Neural cell (in vitro differentiated cells): ENCODE data around the gene ABCA1. TPM values are rescaled to one million over a fixed set of nuclear protein-coding genes. Genes with fewer than 3 reads are reported as not detected.

ENCODE experiments used
- H2AFZ ChIP-seq: fragments of 200-600, 300-800 bp; sonication (generic), shearing (Covaris generic); 2 replicates; pipeline ENCODE4 v1.6.0; 2014; ENCODE audit warnings: low read depth, mild to moderate bottlenecking, antibody characterized with exemption, low read length, moderate library complexity
- H3F3A ChIP-seq: fragments of 200-600 bp; shearing (Covaris generic); 2 replicates; pipeline ENCODE4 v1.6.1; 2016; ENCODE audit warnings: mild to moderate bottlenecking, moderate library complexity, mixed read lengths, antibody characterized with exemption, low read length; ENCODE audit not compliant: insufficient read depth, poor library complexity, severe bottlenecking
- H3K27ac ChIP-seq: fragments of 200-600, 300-800 bp; sonication (generic), shearing (Covaris generic); 2 replicates; pipeline ENCODE4 v1.5.1; 2014; ENCODE audit warnings: mild to moderate bottlenecking, low read length, moderate library complexity
- H3K27me3 ChIP-seq: fragments of 300-800, 200-600 bp; sonication (generic), shearing (Covaris generic); 2 replicates; pipeline ENCODE4 v1.6.0; 2014; ENCODE audit warnings: mild to moderate bottlenecking, low read depth, low read length, moderate library complexity; ENCODE audit not compliant: insufficient read depth
- H3K36me3 ChIP-seq: fragments of 300-800, 200-600 bp; sonication (generic), shearing (Covaris generic); 2 replicates; pipeline ENCODE4 v1.5.1; 2014; ENCODE audit warnings: mild to moderate bottlenecking, antibody characterized with exemption, low read length, moderate library complexity; ENCODE audit not compliant: insufficient read depth
- H3K4me2 ChIP-seq: fragments of 300-800, 200-600 bp; sonication (generic), shearing (Covaris generic); 2 replicates; pipeline ENCODE4 v1.6.0; 2014; ENCODE audit warnings: mild to moderate bottlenecking, low read length
- H3K4me3 ChIP-seq: fragments of 300-800, 200-600 bp; sonication (generic), shearing (Covaris generic); 2 replicates; pipeline ENCODE4 v1.5.1; 2014; ENCODE audit warnings: mild to moderate bottlenecking, low read length, moderate library complexity
- H3K79me2 ChIP-seq: fragments of 200-600 bp; shearing (Covaris generic); replicated peaks from 2 replicates; pipeline ENCODE4 v1.6.0; 2014; ENCODE audit warnings: mild to moderate bottlenecking, low read length, moderate library complexity; ENCODE audit not compliant: insufficient read depth
- H3K9ac ChIP-seq: fragments of 300-800, 200-600 bp; sonication (generic), shearing (Covaris generic); 2 replicates; pipeline ENCODE4 v1.6.1; 2016; ENCODE audit warnings: mild to moderate bottlenecking, low read length, mixed read lengths
- H3K9me2 ChIP-seq: fragments of 200-600 bp; shearing (Covaris generic); 2 replicates; pipeline ENCODE4 v1.6.1; 2016; ENCODE audit warnings: mild to moderate bottlenecking, low read length, mixed read lengths; ENCODE audit not compliant: insufficient read depth
- H3K9me3 ChIP-seq: fragments of 200-600, 300-800 bp; sonication (generic), shearing (Covaris generic); 2 replicates; pipeline ENCODE4 v1.6.1; 2016; ENCODE audit warnings: mild to moderate bottlenecking, mixed run types, low read length, moderate library complexity, mixed read lengths
- H4K20me1 ChIP-seq: fragments of 200-600 bp; shearing (Covaris generic); 2 replicates; pipeline ENCODE4 v1.6.1; 2016; ENCODE audit warnings: mild to moderate bottlenecking, mixed run types; ENCODE audit not compliant: insufficient read depth
- CTCF ChIP-seq: fragments of 450-650 bp; IDR thresholded peaks from 2 replicates; pipeline ENCODE4 v1.5.1; 2014; ENCODE audit warnings: antibody characterized with exemption, mild to moderate bottlenecking, moderate library complexity; ENCODE audit not compliant: poor library complexity, severe bottlenecking
- EP300 ChIP-seq: fragments of 450-650 bp; conservative IDR thresholded peaks from 2 replicates; pipeline ENCODE4 v1.6.1; 2014; ENCODE audit warnings: antibody characterized with exemption, mild to moderate bottlenecking, moderate library complexity; ENCODE audit not compliant: poor library complexity, severe bottlenecking
- EZH2 ChIP-seq: fragments of 200-600, 300-800 bp; shearing (Covaris generic), sonication (generic); IDR thresholded peaks from 2 replicates; pipeline ENCODE4 v1.6.1; 2014; ENCODE audit warnings: antibody characterized with exemption, low read length, borderline replicate concordance, mild to moderate bottlenecking; ENCODE audit not compliant: insufficient read depth, poor library complexity, severe bottlenecking
- MXI1 ChIP-seq: fragments of 450-650 bp; conservative IDR thresholded peaks from 2 replicates; pipeline ENCODE4 v1.6.1; 2014; ENCODE audit warnings: antibody characterized with exemption, mild to moderate bottlenecking; ENCODE audit not compliant: poor library complexity, severe bottlenecking
- POLR2AphosphoS5 ChIP-seq: IDR thresholded peaks from 2 replicates; pipeline ENCODE4 v1.6.1; 2012
- RAD21 ChIP-seq: fragments of 450-650 bp; conservative IDR thresholded peaks from 2 replicates; pipeline ENCODE4 v1.6.1; 2014; ENCODE audit warnings: antibody characterized with exemption, mild to moderate bottlenecking, moderate library complexity
- SMC3 ChIP-seq: fragments of 450-650 bp; conservative IDR thresholded peaks from 2 replicates; pipeline ENCODE4 v1.6.1; 2014; ENCODE audit warnings: antibody characterized with exemption, mild to moderate bottlenecking, moderate library complexity; ENCODE audit not compliant: poor library complexity
- TAF1 ChIP-seq: IDR thresholded peaks from 2 replicates; pipeline ENCODE4 v1.6.1; 2012; ENCODE audit warnings: low read depth
- polyA plus RNA-seq: library from polyadenylated mRNA; depleted of rRNA; stranded (reverse); fragments of >200 nt; gene quantifications from 2 replicates; pipeline ENCODE4 v1.2.3, GENCODE V29; 2014
- TF ChIP-seq, protein P1 (sequence below): IDR thresholded peaks from 2 replicates; pipeline ENCODE4 v1.6.1; 2012; ENCODE audit warnings: borderline replicate concordance

Gene ABCA1
- polyA plus RNA-seq, 1 donor from 2014 or later, result 5.2 TPM

DNA sequence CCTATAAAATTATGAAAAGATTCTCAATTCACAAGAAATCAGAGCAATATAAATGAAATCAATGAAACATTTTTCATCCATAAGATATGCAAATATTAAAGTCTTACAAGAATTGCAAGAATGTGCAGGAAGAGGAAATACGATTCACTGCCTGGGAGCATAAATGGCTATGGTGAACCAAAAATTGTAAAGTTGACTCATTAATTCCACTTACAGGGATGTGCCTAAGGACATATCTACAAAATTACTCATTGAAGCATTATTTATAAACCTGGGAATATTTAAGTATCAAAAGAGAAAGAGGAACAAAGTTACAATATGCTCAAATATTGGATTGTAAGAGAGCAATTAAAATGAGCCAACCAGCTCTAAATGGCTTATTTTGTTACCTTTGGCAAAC, 187.3 kb downstream of the ABCA1 start:
- no peaks in the 10 kb centered on the region for H3F3A ChIP-seq
- no peaks in the 10 kb centered on the region for H3K36me3 ChIP-seq
- no peaks in the 10 kb centered on the region for H4K20me1 ChIP-seq
- H3K4me3 ChIP-seq, result no peak overlapping the region
- H3K27ac ChIP-seq, result no peak overlapping the region
- no peaks in the 10 kb centered on the region for H3K9me3 ChIP-seq
- no peak for TF ChIP-seq MXI1
- TF ChIP-seq RAD21, result no peak
- TF ChIP-seq, protein P1, sequence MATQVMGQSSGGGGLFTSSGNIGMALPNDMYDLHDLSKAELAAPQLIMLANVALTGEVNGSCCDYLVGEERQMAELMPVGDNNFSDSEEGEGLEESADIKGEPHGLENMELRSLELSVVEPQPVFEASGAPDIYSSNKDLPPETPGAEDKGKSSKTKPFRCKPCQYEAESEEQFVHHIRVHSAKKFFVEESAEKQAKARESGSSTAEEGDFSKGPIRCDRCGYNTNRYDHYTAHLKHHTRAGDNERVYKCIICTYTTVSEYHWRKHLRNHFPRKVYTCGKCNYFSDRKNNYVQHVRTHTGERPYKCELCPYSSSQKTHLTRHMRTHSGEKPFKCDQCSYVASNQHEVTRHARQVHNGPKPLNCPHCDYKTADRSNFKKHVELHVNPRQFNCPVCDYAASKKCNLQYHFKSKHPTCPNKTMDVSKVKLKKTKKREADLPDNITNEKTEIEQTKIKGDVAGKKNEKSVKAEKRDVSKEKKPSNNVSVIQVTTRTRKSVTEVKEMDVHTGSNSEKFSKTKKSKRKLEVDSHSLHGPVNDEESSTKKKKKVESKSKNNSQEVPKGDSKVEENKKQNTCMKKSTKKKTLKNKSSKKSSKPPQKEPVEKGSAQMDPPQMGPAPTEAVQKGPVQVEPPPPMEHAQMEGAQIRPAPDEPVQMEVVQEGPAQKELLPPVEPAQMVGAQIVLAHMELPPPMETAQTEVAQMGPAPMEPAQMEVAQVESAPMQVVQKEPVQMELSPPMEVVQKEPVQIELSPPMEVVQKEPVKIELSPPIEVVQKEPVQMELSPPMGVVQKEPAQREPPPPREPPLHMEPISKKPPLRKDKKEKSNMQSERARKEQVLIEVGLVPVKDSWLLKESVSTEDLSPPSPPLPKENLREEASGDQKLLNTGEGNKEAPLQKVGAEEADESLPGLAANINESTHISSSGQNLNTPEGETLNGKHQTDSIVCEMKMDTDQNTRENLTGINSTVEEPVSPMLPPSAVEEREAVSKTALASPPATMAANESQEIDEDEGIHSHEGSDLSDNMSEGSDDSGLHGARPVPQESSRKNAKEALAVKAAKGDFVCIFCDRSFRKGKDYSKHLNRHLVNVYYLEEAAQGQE, result no peak
- TF ChIP-seq EP300, result no peak
- TF ChIP-seq EZH2, result no peak
- no peak for TF ChIP-seq TAF1
- no peak for TF ChIP-seq CTCF
- no peaks in the 10 kb centered on the region for H3K27me3 ChIP-seq
- H3K9me2 ChIP-seq, result no peaks in the 10 kb centered on the region
- H3K4me2 ChIP-seq, result no peak overlapping the region
- no peak overlapping the region for H2AFZ ChIP-seq
- no peak overlapping the region for H3K9ac ChIP-seq
- no peaks in the 10 kb centered on the region for H3K79me2 ChIP-seq

DNA sequence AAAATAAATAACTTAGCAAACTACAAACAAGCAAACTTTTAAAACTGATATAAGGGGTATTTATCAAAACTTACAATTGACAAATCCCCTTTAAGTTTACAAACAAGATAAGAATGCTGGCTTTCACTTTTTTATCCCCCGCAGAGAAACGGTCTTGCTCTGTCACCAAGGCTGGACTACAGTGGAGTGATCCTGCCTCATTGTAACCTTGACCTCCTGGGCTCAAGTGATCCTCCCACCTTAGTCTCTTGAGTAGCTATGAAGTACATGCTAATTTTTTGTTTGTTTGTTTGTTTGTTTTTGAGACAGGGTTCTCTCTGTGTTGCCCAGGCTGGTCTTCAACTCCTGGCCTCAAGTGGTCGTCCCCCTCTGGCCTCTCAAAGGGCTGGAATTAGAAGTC, 189.5 kb downstream of the ABCA1 start:
- H3F3A ChIP-seq, result no peaks in the 10 kb centered on the region
- TF ChIP-seq POLR2AphosphoS5 (no peak), TAF1 (no peak), MXI1 (no peak), EP300 (no peak), CTCF (no peak), SMC3 (no peak), EZH2 (no peak), RAD21 (no peak)
- TF ChIP-seq, protein P1, result no peak
- H3K9ac ChIP-seq, result no peak overlapping the region
- H3K79me2 ChIP-seq, result no peaks in the 10 kb centered on the region
- H3K9me3 ChIP-seq, result no peaks in the 10 kb centered on the region
- H3K27me3 ChIP-seq, result no peaks in the 10 kb centered on the region
- no peak overlapping the region for H3K4me2 ChIP-seq
- no peaks in the 10 kb centered on the region for H3K9me2 ChIP-seq
- H3K27ac ChIP-seq, result no peak overlapping the region
- H3K36me3 ChIP-seq, result no peaks in the 10 kb centered on the region
- H3K4me3 ChIP-seq, result no peak overlapping the region
- no peaks in the 10 kb centered on the region for H4K20me1 ChIP-seq
- no peak overlapping the region for H2AFZ ChIP-seq
